GM23338 (cell line): ENCODE measurements around the gene GLRA2. TPM values are rescaled to one million over a fixed set of nuclear protein-coding genes. Genes with fewer than 3 reads are reported as not detected.

ENCODE experiments used
- ATAC-seq: fragments of 200-7000 bp; cut with Tn5 transposase; 3 replicates; pipeline ENCODE4 v1.9.1; 2020
- DNase-seq: peaks from one replicate; pipeline ENCODE4 v3.0.0-alpha.2; 2015; ENCODE audit warnings: low spot score
- H2AFZ ChIP-seq: fragments of 200-600 bp; sonication (generic); 2 replicates; pipeline ENCODE4 v1.8.0; 2016; ENCODE audit warnings: antibody characterized with exemption, mild to moderate bottlenecking, moderate library complexity
- H3F3A ChIP-seq: fragments of 200-600 bp; sonication (generic); replicated peaks from 2 replicates; pipeline ENCODE4 v1.8.0; 2017; ENCODE audit warnings: antibody characterized with exemption, mixed run types, low read depth
- H3K27ac ChIP-seq: fragments of 200-600 bp; sonication (generic); 2 replicates; pipeline ENCODE4 v1.6.1; 2016; ENCODE audit warnings: low read depth
- H3K27me3 ChIP-seq: fragments of 200-600 bp; sonication (generic); 2 replicates; pipeline ENCODE4 v1.8.0; 2016; ENCODE audit warnings: mild to moderate bottlenecking, mixed run types, moderate library complexity; ENCODE audit not compliant: insufficient read depth
- H3K36me3 ChIP-seq: fragments of 200-600 bp; sonication (generic); 2 replicates; pipeline ENCODE4 v1.8.0; 2016; ENCODE audit warnings: mild to moderate bottlenecking; ENCODE audit not compliant: insufficient read depth
- H3K4me1 ChIP-seq: fragments of 200-600 bp; sonication (generic); 2 replicates; pipeline ENCODE4 v1.8.0; 2016; ENCODE audit warnings: mild to moderate bottlenecking, moderate library complexity; ENCODE audit not compliant: insufficient read depth
- H3K4me2 ChIP-seq: fragments of 200-600 bp; sonication (generic); 2 replicates; pipeline ENCODE4 v1.7.1; 2017; ENCODE audit warnings: mixed run types
- H3K4me3 ChIP-seq: fragments of 200-600 bp; sonication (generic); 2 replicates; pipeline ENCODE4 v1.6.1; 2016; ENCODE audit warnings: mixed run types
- H3K79me2 ChIP-seq: fragments of 200-600 bp; sonication (generic); replicated peaks from 2 replicates; pipeline ENCODE4 v1.8.0; 2017; ENCODE audit warnings: mild to moderate bottlenecking; ENCODE audit not compliant: insufficient read depth
- H3K9me2 ChIP-seq: fragments of 200-600 bp; sonication (generic); 2 replicates; pipeline ENCODE4 v1.8.0; 2017; ENCODE audit not compliant: insufficient read depth
- H4K20me1 ChIP-seq: fragments of 200-600 bp; sonication (generic); replicated peaks from 2 replicates; pipeline ENCODE4 v1.8.0; 2017; ENCODE audit warnings: mild to moderate bottlenecking; ENCODE audit not compliant: insufficient read depth
- H3K27ac Mint-ChIP-seq: 2 replicates; pipeline ENCODE4 v1.8.0; 2020; ENCODE audit warnings: inconsistent platforms, mild to moderate bottlenecking, moderate library complexity, mixed read lengths
- H3K27me3 Mint-ChIP-seq: 3 replicates; pipeline ENCODE4 v1.8.0; 2022; ENCODE audit warnings: low read depth, mild to moderate bottlenecking, moderate library complexity, mixed read lengths, inconsistent platforms; ENCODE audit not compliant: insufficient read depth, poor library complexity
- H3K36me3 Mint-ChIP-seq: 3 replicates; pipeline ENCODE4 v1.8.0; 2021; ENCODE audit warnings: low read depth, mild to moderate bottlenecking, inconsistent platforms, moderate library complexity, mixed read lengths
- H3K4me1 Mint-ChIP-seq: 3 replicates; pipeline ENCODE4 v1.8.0; 2020; ENCODE audit warnings: mild to moderate bottlenecking, inconsistent platforms, mixed read lengths
- H3K4me3 Mint-ChIP-seq: 3 replicates; pipeline ENCODE4 v1.8.0; 2021; ENCODE audit warnings: moderate library complexity, mild to moderate bottlenecking, inconsistent platforms, mixed read lengths
- H3K9me3 Mint-ChIP-seq: 3 replicates; pipeline ENCODE4 v1.8.0; 2020; ENCODE audit warnings: moderate library complexity, mild to moderate bottlenecking, inconsistent platforms, mixed read lengths
- CREB1 ChIP-seq: fragments of 250-450 bp; sonication (Bioruptor Pico); IDR thresholded peaks from 2 replicates; pipeline ENCODE4 v1.5.0; 2020; ENCODE audit warnings: low read depth, mild to moderate bottlenecking, moderate library complexity
- EZH2 ChIP-seq: fragments of 200-600 bp; sonication (generic); IDR thresholded peaks from one replicate; pipeline ENCODE4 v1.8.0; 2017; ENCODE audit warnings: antibody characterized with exemption, mild to moderate bottlenecking, low read depth; ENCODE audit not compliant: unreplicated experiment
- EZH2phosphoT487 ChIP-seq: fragments of 200-600 bp; sonication (generic); IDR thresholded peaks from one replicate; pipeline ENCODE4 v1.8.1; 2018; ENCODE audit warnings: antibody characterized with exemption; ENCODE audit not compliant: unreplicated experiment
- JUNB ChIP-seq: IDR thresholded peaks from one replicate; pipeline ENCODE4 v1.6.1; 2016; ENCODE audit warnings: antibody characterized with exemption; ENCODE audit not compliant: unreplicated experiment
- NANOG ChIP-seq: IDR thresholded peaks from 2 replicates; pipeline ENCODE4 v1.6.1; 2016; ENCODE audit warnings: antibody characterized with exemption, borderline replicate concordance
- POLR2AphosphoS5 ChIP-seq: IDR thresholded peaks from 2 replicates; pipeline ENCODE4 v1.6.1; 2016; ENCODE audit warnings: antibody characterized with exemption, low read depth
- REST ChIP-seq: IDR thresholded peaks from one replicate; pipeline ENCODE4 v1.6.1; 2018; ENCODE audit warnings: antibody characterized with exemption; ENCODE audit not compliant: unreplicated experiment
- STAT1 ChIP-seq: IDR thresholded peaks from one replicate; pipeline ENCODE4 v1.6.1; 2016; ENCODE audit warnings: antibody characterized with exemption; ENCODE audit not compliant: unreplicated experiment
- ZNF114 ChIP-seq: fragments of 250-450 bp; sonication (Bioruptor Pico); IDR thresholded peaks from 2 replicates; pipeline ENCODE4 v1.5.0; 2020; ENCODE audit warnings: mild to moderate bottlenecking, moderate library complexity
- ZNF331 ChIP-seq: fragments of 250-450 bp; sonication (Bioruptor Pico); IDR thresholded peaks from 2 replicates; pipeline ENCODE4 v1.5.0; 2020; ENCODE audit warnings: low read depth, mild to moderate bottlenecking, moderate library complexity
- ZNF462 ChIP-seq: fragments of 250-450 bp; sonication (Bioruptor Pico); IDR thresholded peaks from 2 replicates; pipeline ENCODE4 v1.5.0; 2020; ENCODE audit warnings: mild to moderate bottlenecking, moderate library complexity
- polyA plus RNA-seq: library from polyadenylated mRNA; unstranded; fragments of >200 nt; fragmentation: Nextera tagmentation; extraction: Ambion mirVana; gene quantifications from 2 replicates; pipeline ENCODE4 v1.2.1, GENCODE V29; 2016
- total RNA-seq: library from RNA; depleted of rRNA; stranded (reverse); fragments of >200 nt; shearing (Covaris generic); gene quantifications from 2 replicates; pipeline ENCODE4 v1.2.3, GENCODE V29; 2014
- TF ChIP-seq, protein P1 (sequence below): IDR thresholded peaks from 2 replicates; pipeline ENCODE4 v1.6.1; 2016; ENCODE audit warnings: antibody characterized with exemption
- TF ChIP-seq, protein P2 (sequence below), 2 experiments: fragments of 200-600 bp in 1 of 2; sonication (generic) in 1 of 2; conservative IDR thresholded peaks; 2 replicates each; pipeline versions ENCODE4 v1.5.1 to v1.6.1; 2016 to 2017; ENCODE audit warnings: antibody characterized with exemption in 2 of 2, low read depth in 2 of 2, mild to moderate bottlenecking in 2 of 2, moderate library complexity in 1 of 2

Gene GLRA2
- total and polyA plus RNA-seq, 2 experiments from 2014 or later: not detected

DNA sequence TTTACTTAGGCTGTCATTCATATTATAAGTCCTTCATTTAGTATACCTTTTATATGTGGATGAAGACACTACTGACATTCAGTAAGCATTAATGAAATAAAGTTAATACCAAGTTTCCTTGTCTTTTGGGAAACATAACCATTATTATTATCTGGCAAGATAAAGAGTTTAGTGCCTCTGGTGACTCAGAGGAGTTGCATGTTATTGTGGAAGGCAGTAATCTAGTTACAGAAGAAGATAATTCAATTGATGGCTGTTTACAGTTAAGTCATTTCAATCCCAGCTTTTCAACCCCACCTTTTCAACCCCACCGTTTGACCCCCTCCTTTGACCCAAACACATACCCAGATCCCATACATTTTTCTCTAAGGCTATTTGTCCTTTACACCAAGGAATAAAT, 199.7 kb downstream of the GLRA2 start (continued):
- TF ChIP-seq, protein P1, sequence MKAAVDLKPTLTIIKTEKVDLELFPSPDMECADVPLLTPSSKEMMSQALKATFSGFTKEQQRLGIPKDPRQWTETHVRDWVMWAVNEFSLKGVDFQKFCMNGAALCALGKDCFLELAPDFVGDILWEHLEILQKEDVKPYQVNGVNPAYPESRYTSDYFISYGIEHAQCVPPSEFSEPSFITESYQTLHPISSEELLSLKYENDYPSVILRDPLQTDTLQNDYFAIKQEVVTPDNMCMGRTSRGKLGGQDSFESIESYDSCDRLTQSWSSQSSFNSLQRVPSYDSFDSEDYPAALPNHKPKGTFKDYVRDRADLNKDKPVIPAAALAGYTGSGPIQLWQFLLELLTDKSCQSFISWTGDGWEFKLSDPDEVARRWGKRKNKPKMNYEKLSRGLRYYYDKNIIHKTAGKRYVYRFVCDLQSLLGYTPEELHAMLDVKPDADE: no peak
- no peak for TF ChIP-seq POLR2AphosphoS5
- no peak for TF ChIP-seq ZNF331 (CRISPR knock-in tag)
- TF ChIP-seq REST: no peak
- no peak for TF ChIP-seq ZNF114 (CRISPR knock-in tag)
- no peak for TF ChIP-seq JUNB
- TF ChIP-seq STAT1: no peak
- no peak for TF ChIP-seq NANOG
- TF ChIP-seq CREB1 (CRISPR knock-in tag): no peak
- TF ChIP-seq, protein P2, sequence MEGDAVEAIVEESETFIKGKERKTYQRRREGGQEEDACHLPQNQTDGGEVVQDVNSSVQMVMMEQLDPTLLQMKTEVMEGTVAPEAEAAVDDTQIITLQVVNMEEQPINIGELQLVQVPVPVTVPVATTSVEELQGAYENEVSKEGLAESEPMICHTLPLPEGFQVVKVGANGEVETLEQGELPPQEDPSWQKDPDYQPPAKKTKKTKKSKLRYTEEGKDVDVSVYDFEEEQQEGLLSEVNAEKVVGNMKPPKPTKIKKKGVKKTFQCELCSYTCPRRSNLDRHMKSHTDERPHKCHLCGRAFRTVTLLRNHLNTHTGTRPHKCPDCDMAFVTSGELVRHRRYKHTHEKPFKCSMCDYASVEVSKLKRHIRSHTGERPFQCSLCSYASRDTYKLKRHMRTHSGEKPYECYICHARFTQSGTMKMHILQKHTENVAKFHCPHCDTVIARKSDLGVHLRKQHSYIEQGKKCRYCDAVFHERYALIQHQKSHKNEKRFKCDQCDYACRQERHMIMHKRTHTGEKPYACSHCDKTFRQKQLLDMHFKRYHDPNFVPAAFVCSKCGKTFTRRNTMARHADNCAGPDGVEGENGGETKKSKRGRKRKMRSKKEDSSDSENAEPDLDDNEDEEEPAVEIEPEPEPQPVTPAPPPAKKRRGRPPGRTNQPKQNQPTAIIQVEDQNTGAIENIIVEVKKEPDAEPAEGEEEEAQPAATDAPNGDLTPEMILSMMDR (conservative IDR thresholded peaks at IDR 0.05; ENCODE audit: low read depth in 2 of 2): no peak
- TF ChIP-seq EZH2phosphoT487: no peak

GRCh38 chrX:14738643-14739042, 209.3 kb downstream of the GLRA2 start:
- Histone ChIP-seq H3K4me3 (no peak overlapping the region), H3F3A (no peaks in the 10 kb centered on the region), H3K27me3 (no peaks in the 10 kb centered on the region), H3K27ac (no peak overlapping the region), H3K4me1 (no peaks in the 10 kb centered on the region), H3K9me2 (no peaks in the 10 kb centered on the region), H3K36me3 (no peaks in the 10 kb centered on the region), H3K4me2 (no peak overlapping the region), H4K20me1 (no peaks in the 10 kb centered on the region), H2AFZ (no peak overlapping the region), H3K79me2 (no peaks in the 10 kb centered on the region)
- H3K27me3 Mint-ChIP-seq: no peaks in the 10 kb centered on the region
- H3K27ac Mint-ChIP-seq: no peak overlapping the region
- no peaks in the 10 kb centered on the region for H3K36me3 Mint-ChIP-seq
- H3K9me3 Mint-ChIP-seq: no peaks in the 10 kb centered on the region
- no peak for ATAC-seq
- no peak for DNase-seq
- H3K4me3 Mint-ChIP-seq: no peak overlapping the region
- H3K4me1 Mint-ChIP-seq: peaks cover 5% of the 10 kb centered on the region; the same call in 2 of the 3 replicates
- TF ChIP-seq EZH2: no peak
- no peak for TF ChIP-seq EZH2phosphoT487
- TF ChIP-seq ZNF462 (CRISPR knock-in tag): no peak
- no peak for TF ChIP-seq STAT1
- no peak for TF ChIP-seq ZNF114 (CRISPR knock-in tag)
- TF ChIP-seq ZNF331 (CRISPR knock-in tag): no peak
